ENCODE results near the gene SMC3. TPM values are rescaled to one million over a fixed set of nuclear protein-coding genes. Genes with fewer than 3 reads are reported as not detected.
"Not testable (repeated sequence)": the region's sequence is repeated elsewhere in the genome, so short reads cannot be mapped to it uniquely, and the experiment has no call there.

SMC3 gene
- total and polyA plus RNA-seq, 3 donors from 2014 or later, result 28.7 to 86.8 (median 65.4) TPM

GRCh38 chr10:110529596-110530011, 37.9 kb upstream of the SMC3 start:
- Histone ChIP-seq H3K36me3 (ENCODE audit: low read depth, missing control alignments) (no peaks in the 10 kb centered on the region), H3K27ac (no peak overlapping the region), H3K9me3 (no peaks in the 10 kb centered on the region), H3K4me3 (no peak overlapping the region), H3K27me3 (no peaks in the 10 kb centered on the region), H3K4me1 (no peaks in the 10 kb centered on the region)
- TF ChIP-seq CTCF (IDR thresholded peaks at IDR 0.05) (no peak), POLR2A (IDR thresholded peaks at IDR 0.05) (no peak)
- no peak for DNase-seq
- intact Hi-C loops (cut with DNase I; ENCODE audit: low total_unique reads), result no loop called here
- 45 to 67% methylated on average over 6 of the region's 6 CpGs for WGBS, 2 donors

- DNase-seq, result no peak
- Histone ChIP-seq H3K27ac (no peak overlapping the region), H3K4me1 (no peaks in the 10 kb centered on the region), H3K27me3 (no peaks in the 10 kb centered on the region), H3K36me3 (ENCODE audit: low read depth, missing control alignments) (no peaks in the 10 kb centered on the region), H3K4me3 (peak overlapping the region; percentile 0 to 22), H3K9me3 (no peaks in the 10 kb centered on the region)
- no peak for TF ChIP-seq CTCF (IDR thresholded peaks at IDR 0.05)
- no peak for TF ChIP-seq POLR2A (IDR thresholded peaks at IDR 0.05)
- intact Hi-C loops (cut with DNase I; ENCODE audit: low total_unique reads), result no loop called here
- 6 to 10% methylated on average over 12 to 35 of the region's 35 CpGs for WGBS, 2 donors
Measured at GRCh38 chr10:110530131-110530831, 37.2 kb upstream of the SMC3 start.

GRCh38 chr10:110531687-110532086, 35.8 kb upstream of the SMC3 start:
- no peaks in the 10 kb centered on the region for H3K9me3 ChIP-seq
- H3K36me3 ChIP-seq (ENCODE audit: low read depth, missing control alignments), result no peaks in the 10 kb centered on the region
- intact Hi-C loops (cut with DNase I; ENCODE audit: low total_unique reads), result no loop called here
- no peak for TF ChIP-seq CTCF (IDR thresholded peaks at IDR 0.05)
- TF ChIP-seq POLR2A (IDR thresholded peaks at IDR 0.05), result no peak
- no peak overlapping the region for H3K4me3 ChIP-seq
- H3K27me3 ChIP-seq, result no peaks in the 10 kb centered on the region
- WGBS, 2 donors, result 85 to 96% methylated on average over 2 of the region's 2 CpGs
- DNase-seq, result no peak
- no peaks in the 10 kb centered on the region for H3K4me1 ChIP-seq
- no peak overlapping the region for H3K27ac ChIP-seq

- H3K9me3 ChIP-seq; intact Hi-C loops (cut with DNase I; ENCODE audit: low total_unique reads); DNase-seq; H3K27ac ChIP-seq; H3K36me3 ChIP-seq (ENCODE audit: low read depth, missing control alignments); H3K27me3 ChIP-seq; H3K4me3 ChIP-seq; H3K4me1 ChIP-seq: not testable (repeated sequence)
- 96 to 97% methylated on average over 4 of the region's 4 CpGs for WGBS, 2 donors
Measured at GRCh38 chr10:110532628-110533027, 34.9 kb upstream of the SMC3 start.

- intact Hi-C loops (cut with DNase I; ENCODE audit: low total_unique reads), result no loop called here
- TF ChIP-seq POLR2A (IDR thresholded peaks at IDR 0.05), result no peak
- no peak for TF ChIP-seq CTCF (IDR thresholded peaks at IDR 0.05)
- Histone ChIP-seq H3K27ac (no peak overlapping the region), H3K4me1 (no peaks in the 10 kb centered on the region), H3K36me3 (ENCODE audit: low read depth, missing control alignments) (no peaks in the 10 kb centered on the region), H3K4me3 (no peak overlapping the region), H3K9me3 (no peaks in the 10 kb centered on the region), H3K27me3 (no peaks in the 10 kb centered on the region)
- no peak for DNase-seq
- WGBS, 2 donors, result 43 to 48% methylated on average over 3 of the region's 3 CpGs
Measured at GRCh38 chr10:110533149-110533548, 34.3 kb upstream of the SMC3 start.
